Measurements from ENCODE around the gene TTF2. TPM values are rescaled to one million over a fixed set of nuclear protein-coding genes. Genes with fewer than 3 reads are reported as not detected.

Gene TTF2
- total RNA-seq = 10 to 100 TPM; 12.1 to 59.4 (median 28.5) TPM

DNA sequence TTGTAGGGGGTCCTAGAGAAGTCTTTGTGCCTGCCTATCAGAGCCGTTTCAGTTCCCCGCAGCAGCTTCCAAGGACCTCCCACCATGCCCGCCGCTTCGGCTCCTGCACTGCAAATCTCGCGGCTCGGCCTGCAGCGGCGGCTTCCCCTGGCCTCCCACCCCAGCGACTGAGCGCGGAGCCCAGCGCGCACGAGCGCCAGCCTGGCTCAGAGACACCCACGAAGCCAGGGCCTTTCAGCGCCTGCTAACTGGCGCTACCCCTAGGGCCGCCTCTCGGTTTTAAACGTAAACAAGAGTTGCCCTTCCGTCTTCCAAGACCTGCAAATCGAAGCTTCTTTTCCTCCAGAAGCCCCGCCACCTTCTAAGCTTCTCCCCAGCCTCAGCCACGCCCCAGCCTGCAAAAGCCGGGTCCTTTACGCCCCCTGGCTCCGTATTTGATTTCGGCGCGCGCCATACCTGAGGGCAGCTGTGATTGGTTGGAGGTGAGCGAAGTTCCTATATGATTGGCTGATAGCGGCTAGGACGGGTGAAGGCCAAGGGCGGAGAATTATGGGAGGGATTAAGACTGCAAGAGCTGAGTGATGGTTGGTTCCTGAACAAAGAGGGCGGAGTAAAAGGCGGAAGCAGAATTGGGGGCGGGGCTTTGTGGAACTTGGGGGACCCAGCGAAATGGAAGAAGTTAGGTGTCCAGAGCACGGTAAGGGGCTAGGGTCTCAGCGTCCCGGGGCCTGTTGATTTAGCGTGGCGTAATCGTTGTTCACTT, at the start of gene TTF2:
TSS of gene TTF2 (plus strand) at position 649 of the 763 bp plus-strand sequence. CDS start at position 670, 21 bp downstream.
- Histone ChIP-seq H3K9me3 (no peaks in the 10 kb centered on the region), H3K36me3 (no peaks in the 10 kb centered on the region), H3K27me3 (no peaks in the 10 kb centered on the region), H3K27ac (peak within 1 kb of the TSS; percentile 85 to 91 (median 86)), H3K4me1 (peaks cover 0 to 7% (median 0%) of the 10 kb centered on the region in 4 donors), H3K4me3 (peak within 1 kb of the TSS; percentile 64 to 82 (median 74))
- DNase-seq = peak; percentile 93 to 97 (median 94)
- TF ChIP-seq, protein P1, sequence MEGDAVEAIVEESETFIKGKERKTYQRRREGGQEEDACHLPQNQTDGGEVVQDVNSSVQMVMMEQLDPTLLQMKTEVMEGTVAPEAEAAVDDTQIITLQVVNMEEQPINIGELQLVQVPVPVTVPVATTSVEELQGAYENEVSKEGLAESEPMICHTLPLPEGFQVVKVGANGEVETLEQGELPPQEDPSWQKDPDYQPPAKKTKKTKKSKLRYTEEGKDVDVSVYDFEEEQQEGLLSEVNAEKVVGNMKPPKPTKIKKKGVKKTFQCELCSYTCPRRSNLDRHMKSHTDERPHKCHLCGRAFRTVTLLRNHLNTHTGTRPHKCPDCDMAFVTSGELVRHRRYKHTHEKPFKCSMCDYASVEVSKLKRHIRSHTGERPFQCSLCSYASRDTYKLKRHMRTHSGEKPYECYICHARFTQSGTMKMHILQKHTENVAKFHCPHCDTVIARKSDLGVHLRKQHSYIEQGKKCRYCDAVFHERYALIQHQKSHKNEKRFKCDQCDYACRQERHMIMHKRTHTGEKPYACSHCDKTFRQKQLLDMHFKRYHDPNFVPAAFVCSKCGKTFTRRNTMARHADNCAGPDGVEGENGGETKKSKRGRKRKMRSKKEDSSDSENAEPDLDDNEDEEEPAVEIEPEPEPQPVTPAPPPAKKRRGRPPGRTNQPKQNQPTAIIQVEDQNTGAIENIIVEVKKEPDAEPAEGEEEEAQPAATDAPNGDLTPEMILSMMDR (IDR thresholded peaks at IDR 0.05) = peak in 4 of 6 experiments; percentile 28 to 56 (median 42)
- TF ChIP-seq POLR2A (IDR thresholded peaks at IDR 0.05) = peak; percentile 14 to 43

DNA sequence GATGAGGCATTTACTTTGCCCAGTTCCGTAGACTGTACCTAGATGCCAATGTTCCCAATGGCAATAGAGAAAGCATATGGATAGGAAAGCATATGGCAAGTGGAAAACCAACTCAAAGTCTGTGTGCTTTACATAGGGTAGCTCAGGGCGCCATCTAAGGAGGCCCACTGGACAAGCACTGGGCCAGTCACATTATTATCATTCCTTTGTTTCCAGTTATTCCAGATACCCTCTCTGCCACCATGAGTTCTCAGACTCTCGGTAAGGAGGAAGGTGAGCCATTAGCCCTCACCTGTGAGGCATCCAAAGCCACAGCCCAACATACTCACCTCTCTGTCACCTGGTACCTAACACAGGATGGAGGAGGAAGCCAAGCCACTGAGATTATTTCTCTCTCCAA, 48.8 kb upstream of the TTF2 start:
- Histone ChIP-seq H3K27me3 (no peaks in the 10 kb centered on the region), H3K27ac (no peak overlapping the region), H3K9me3 (no peaks in the 10 kb centered on the region), H3K4me3 (no peak overlapping the region), H3K4me1 (no peaks in the 10 kb centered on the region), H3K36me3 (no peaks in the 10 kb centered on the region)
- DNase-seq = no peak
- no peak for TF ChIP-seq POLR2A (IDR thresholded peaks at IDR 0.05)
- TF ChIP-seq, protein P1 (IDR thresholded peaks at IDR 0.05) = peak in 1 of 6 experiments; percentile 5

DNA sequence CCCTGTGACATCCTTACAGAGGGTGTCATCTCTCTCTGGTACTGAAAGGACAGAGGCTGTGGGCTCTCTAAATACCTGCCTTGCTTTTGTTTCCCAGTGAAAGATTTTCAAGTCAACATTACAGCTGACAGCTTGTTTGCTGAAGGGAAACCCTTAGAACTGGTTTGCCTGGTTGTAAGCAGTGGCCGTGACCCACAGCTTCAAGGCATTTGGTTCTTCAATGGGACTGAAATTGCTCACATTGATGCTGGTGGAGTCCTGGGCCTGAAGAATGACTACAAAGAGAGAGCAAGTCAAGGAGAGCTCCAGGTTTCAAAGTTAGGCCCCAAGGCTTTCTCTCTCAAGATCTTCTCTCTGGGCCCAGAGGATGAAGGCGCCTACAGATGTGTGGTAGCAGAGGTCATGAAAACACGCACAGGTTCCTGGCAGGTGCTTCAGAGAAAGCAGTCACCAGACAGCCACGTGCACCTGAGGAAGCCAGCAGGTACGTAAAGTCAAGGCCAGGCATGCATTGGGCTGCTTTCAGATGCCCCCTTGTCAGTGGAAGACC, 46.7 kb upstream of the TTF2 start:
- no peaks in the 10 kb centered on the region for H3K4me1 ChIP-seq
- no peak for DNase-seq
- no peak for TF ChIP-seq POLR2A (IDR thresholded peaks at IDR 0.05)
- TF ChIP-seq, protein P1 (IDR thresholded peaks at IDR 0.05) = no peak
- H3K36me3 ChIP-seq = no peaks in the 10 kb centered on the region
- no peaks in the 10 kb centered on the region for H3K27me3 ChIP-seq
- no peak overlapping the region for H3K4me3 ChIP-seq
- H3K9me3 ChIP-seq = no peaks in the 10 kb centered on the region
- H3K27ac ChIP-seq = no peak overlapping the region

DNA sequence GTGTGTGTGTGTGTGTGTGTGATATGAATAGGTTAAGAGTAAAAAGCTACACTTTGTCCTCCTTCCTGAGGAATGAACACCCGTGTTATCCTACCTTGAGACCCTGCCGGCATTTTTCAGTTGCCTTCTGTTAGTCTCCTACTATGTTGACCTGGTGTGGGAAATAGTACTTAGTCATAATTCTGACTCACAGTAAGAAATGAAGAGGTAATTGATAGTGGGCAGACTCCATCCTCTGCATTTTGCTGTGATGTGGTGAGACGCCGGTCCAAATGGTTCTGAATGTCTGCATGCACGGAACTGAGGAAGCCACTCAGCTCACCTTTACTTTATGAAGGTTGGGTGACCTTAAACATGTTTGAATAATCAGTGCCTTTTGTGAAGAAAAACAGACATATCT, 45.9 kb upstream of the TTF2 start:
- TF ChIP-seq POLR2A (IDR thresholded peaks at IDR 0.05) = no peak
- H3K4me1 ChIP-seq = no peaks in the 10 kb centered on the region
- H3K4me3 ChIP-seq = no peak overlapping the region
- no peaks in the 10 kb centered on the region for H3K27me3 ChIP-seq
- H3K9me3 ChIP-seq = no peaks in the 10 kb centered on the region
- H3K36me3 ChIP-seq = no peaks in the 10 kb centered on the region
- no peak overlapping the region for H3K27ac ChIP-seq
- no peak for DNase-seq

DNA sequence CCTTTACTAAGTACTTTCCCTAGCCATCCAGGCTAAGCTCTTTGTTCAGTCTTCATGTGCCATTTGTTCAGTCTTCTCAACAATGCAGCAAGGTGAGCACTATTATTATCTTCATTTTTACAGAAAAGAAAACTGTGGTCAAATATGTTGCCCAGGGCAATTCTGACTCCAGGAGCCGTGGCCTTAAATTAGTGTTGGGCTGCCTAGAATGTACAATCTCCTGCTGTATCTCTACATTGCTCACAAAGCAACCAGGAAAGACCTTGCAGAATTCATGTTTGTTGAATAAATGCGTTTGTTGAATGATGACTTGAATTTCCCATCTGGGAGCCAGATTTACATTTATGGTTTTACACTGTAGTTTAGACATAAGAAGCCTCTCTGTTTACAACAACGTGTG, 44.4 kb upstream of the TTF2 start:
- Histone ChIP-seq H3K4me3 (no peak overlapping the region), H3K9me3 (no peaks in the 10 kb centered on the region), H3K4me1 (no peaks in the 10 kb centered on the region), H3K27me3 (no peaks in the 10 kb centered on the region), H3K27ac (no peak overlapping the region), H3K36me3 (no peaks in the 10 kb centered on the region)
- no peak for TF ChIP-seq POLR2A (IDR thresholded peaks at IDR 0.05)
- TF ChIP-seq, protein P1 (IDR thresholded peaks at IDR 0.05) = no peak
- DNase-seq = no peak

DNA sequence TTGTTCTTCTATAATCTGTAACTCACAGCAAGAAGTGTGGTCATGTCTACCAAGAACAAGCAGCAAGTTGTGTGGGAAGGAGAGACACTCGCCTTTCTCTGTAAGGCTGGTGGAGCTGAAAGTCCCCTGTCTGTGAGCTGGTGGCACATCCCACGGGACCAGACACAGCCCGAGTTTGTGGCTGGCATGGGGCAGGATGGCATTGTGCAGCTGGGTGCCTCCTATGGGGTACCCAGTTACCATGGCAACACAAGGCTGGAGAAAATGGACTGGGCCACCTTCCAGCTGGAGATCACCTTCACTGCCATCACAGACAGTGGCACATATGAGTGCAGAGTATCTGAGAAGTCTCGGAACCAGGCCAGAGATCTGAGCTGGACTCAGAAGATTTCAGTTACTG, 43.1 kb upstream of the TTF2 start:
- Histone ChIP-seq H3K9me3 (no peaks in the 10 kb centered on the region), H3K4me1 (no peaks in the 10 kb centered on the region), H3K36me3 (no peaks in the 10 kb centered on the region), H3K27me3 (no peaks in the 10 kb centered on the region), H3K27ac (no peak overlapping the region), H3K4me3 (no peak overlapping the region)
- TF ChIP-seq POLR2A (IDR thresholded peaks at IDR 0.05) = no peak
- TF ChIP-seq, protein P1 (IDR thresholded peaks at IDR 0.05) = no peak
- no peak for DNase-seq
